GM19324 (cell line): Measurements from ENCODE around the gene HSD17B2.
"Not testable (repeated sequence)": the region's sequence is repeated elsewhere in the genome, so short reads cannot be mapped to it uniquely, and the experiment has no call there.

ENCODE experiments used
- ATAC-seq: cut with Tn5 transposase; IDR thresholded peaks from one replicate; pipeline ENCODE4 v1.9.1; 2021; ENCODE audit warnings: mild to moderate bottlenecking, moderate library complexity; ENCODE audit not compliant: unreplicated experiment, low FRiP score

Gene HSD17B2

GRCh38 chr16:82034981-82035612, at the start of gene HSD17B2:
TSS of gene HSD17B2 (plus strand) at chr16:82035253. CDS start at chr16:82035425, 172 bp downstream.
- ATAC-seq = no peak

GRCh38 chr16:81987121-81987520, 47.9 kb upstream of the HSD17B2 start:
- no peak for ATAC-seq

GRCh38 chr16:81987706-81988105, 47.3 kb upstream of the HSD17B2 start:
- ATAC-seq = no peak

- ATAC-seq = no peak
Measured at GRCh38 chr16:81992859-81993258, 42.2 kb upstream of the HSD17B2 start.

- no peak for ATAC-seq
Measured at GRCh38 chr16:81994485-81994884, 40.6 kb upstream of the HSD17B2 start.

- ATAC-seq = no peak
Measured at GRCh38 chr16:81995651-81996050, 39.4 kb upstream of the HSD17B2 start.

- no peak for ATAC-seq
Measured at GRCh38 chr16:81996664-81997509, 38.2 kb upstream of the HSD17B2 start.

GRCh38 chr16:81997738-81998137, 37.3 kb upstream of the HSD17B2 start:
- no peak for ATAC-seq

- ATAC-seq = no peak
Measured at GRCh38 chr16:82002831-82003230, 32.2 kb upstream of the HSD17B2 start.

GRCh38 chr16:82004601-82005000, 30.5 kb upstream of the HSD17B2 start:
- no peak for ATAC-seq

GRCh38 chr16:82005027-82005830, 29.8 kb upstream of the HSD17B2 start:
- ATAC-seq = no peak

GRCh38 chr16:82006036-82006435, 29.0 kb upstream of the HSD17B2 start:
- ATAC-seq = no peak

- ATAC-seq = no peak
Measured at GRCh38 chr16:82007189-82007588, 27.9 kb upstream of the HSD17B2 start.

- ATAC-seq = no peak
Measured at GRCh38 chr16:82008957-82009592, 26.0 kb upstream of the HSD17B2 start.

- not testable (repeated sequence) for ATAC-seq
Measured at GRCh38 chr16:82009789-82010188, 25.3 kb upstream of the HSD17B2 start.

GRCh38 chr16:82010649-82011048, 24.4 kb upstream of the HSD17B2 start:
- ATAC-seq = no peak

GRCh38 chr16:82011199-82011641, 23.8 kb upstream of the HSD17B2 start, which contains the start of gene SDR42E1:
TSS of gene SDR42E1 (minus strand) at chr16:82011470. CDS start at chr16:82000858, 10,612 bp downstream.
- ATAC-seq = no peak

GRCh38 chr16:82013139-82013538, 21.9 kb upstream of the HSD17B2 start:
- no peak for ATAC-seq

- no peak for ATAC-seq
Measured at GRCh38 chr16:82016263-82016662, 18.8 kb upstream of the HSD17B2 start.

- ATAC-seq = no peak
Measured at GRCh38 chr16:82016964-82017363, 18.1 kb upstream of the HSD17B2 start.
